Fibroblast of the aortic adventitia (primary cell): ENCODE measurements around the gene SH2D7. TPM values are rescaled to one million over a fixed set of nuclear protein-coding genes. Genes with fewer than 3 reads are reported as not detected.

Experiments used
- DNase-seq: peaks from one replicate; pipeline ENCODE4 v3.0.0-alpha.2; 2010; ENCODE audit warnings: low read depth
- H3K4me3 ChIP-seq: 2 replicates; pipeline ENCODE4 v1.5.1; 2011; ENCODE audit warnings: low read depth, mild to moderate bottlenecking, control low read depth, low read length, moderate library complexity
- CTCF ChIP-seq: IDR thresholded peaks from 2 replicates; pipeline ENCODE4 v1.5.1; 2011; ENCODE audit warnings: mild to moderate bottlenecking, low read length, control low read depth, inconsistent platforms; ENCODE audit not compliant: insufficient read depth
- total RNA-seq: library from RNA; depleted of rRNA; stranded (reverse); fragments of >200 nt; gene quantifications from 2 replicates; pipeline ENCODE4 v1.2.3, GENCODE V29; 2012; ENCODE audit warnings: low replicate concordance

SH2D7 gene
- total RNA-seq, 1 donor: not detected

DNA sequence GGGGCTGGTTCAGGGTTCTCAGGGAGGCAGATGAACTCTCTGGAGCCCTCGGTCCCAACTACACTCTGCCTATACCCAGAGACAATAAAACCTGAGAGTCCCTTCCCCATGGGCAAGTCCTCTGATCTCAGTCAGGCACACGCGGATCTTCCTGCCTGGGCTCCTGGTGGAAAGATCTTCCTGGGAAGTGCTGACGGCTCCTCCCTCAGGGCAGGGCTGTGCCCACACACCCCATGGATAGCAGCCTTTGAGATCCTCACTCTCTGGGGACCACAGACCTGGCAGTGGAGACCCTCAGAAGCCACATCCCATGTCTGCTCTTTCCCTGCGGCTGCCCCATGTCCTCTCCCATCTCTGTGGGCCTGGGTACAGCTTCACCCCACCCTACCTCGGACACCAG is 10.4 kb downstream of the SH2D7 start:
- H3K4me3 ChIP-seq: no peak overlapping the region
- TF ChIP-seq CTCF: no peak
- DNase-seq: no peak

- no peak overlapping the region for H3K4me3 ChIP-seq
- no peak for TF ChIP-seq CTCF
- DNase-seq: no peak
These were observed 11.2 kb downstream of the SH2D7 start for GRCh38 chr15:78103406-78104118.

DNA sequence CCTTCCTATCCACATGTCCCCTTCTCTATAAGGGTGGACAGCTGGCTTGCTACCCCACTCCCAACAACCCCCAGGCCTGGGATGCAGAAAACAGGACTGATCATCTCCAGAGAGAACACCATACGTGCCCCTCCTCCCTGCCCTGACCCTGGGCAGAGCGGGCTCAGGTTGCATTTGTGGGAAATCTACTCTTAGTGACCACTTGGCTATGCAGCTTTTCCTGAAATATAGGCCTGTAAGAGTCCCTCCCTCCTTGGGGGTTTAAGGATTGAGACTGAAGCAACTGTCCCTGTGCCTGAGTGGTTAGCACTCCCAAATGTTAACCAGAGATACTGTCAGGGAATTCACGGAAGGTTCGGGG is 11.7 kb downstream of the SH2D7 start:
- DNase-seq: no peak
- no peak for TF ChIP-seq CTCF
- H3K4me3 ChIP-seq: no peak overlapping the region

- no peak for DNase-seq
- H3K4me3 ChIP-seq: no peak overlapping the region
- no peak for TF ChIP-seq CTCF
These were observed 12.5 kb downstream of the SH2D7 start for GRCh38 chr15:78104566-78105475.

- no peak for DNase-seq
- no peak for TF ChIP-seq CTCF
- no peak overlapping the region for H3K4me3 ChIP-seq
These were observed 13.3 kb downstream of the SH2D7 start for GRCh38 chr15:78105476-78106241.

GRCh38 chr15:78107471-78107870 is 15.1 kb downstream of the SH2D7 start:
- no peak overlapping the region for H3K4me3 ChIP-seq
- TF ChIP-seq CTCF: no peak
- no peak for DNase-seq
